HEK293T (cell line): ENCODE measurements around the gene DBNDD2.
A peak's percentile ranks its signal among the peaks of the same experiment; 100 is the strongest.

ENCODE experiments used
- CTCF ChIA-PET: fragments of 350-600 bp; formaldehyde crosslinking; extraction: SDS; loops from one replicate; lab custom pipeline; 2021; ENCODE audit warnings: antibody characterized with exemption, inconsistent platforms; lab: Yijun Ruan, JAX
- POLR2A ChIA-PET: fragments of 350-600 bp; formaldehyde crosslinking; extraction: SDS; loops from one replicate; lab custom pipeline; 2020; ENCODE audit warnings: antibody characterized with exemption, inconsistent platforms; lab: Yijun Ruan, JAX
- DNase-seq: peaks from one replicate; pipeline ENCODE4 v3.0.0; 2012; ENCODE audit warnings: mixed read lengths; ENCODE audit errors: extremely low spot score
- ARNT ChIP-seq: fragments of 450-650 bp; IDR thresholded peaks from 2 replicates; pipeline ENCODE4 v1.6.1; 2017; ENCODE audit warnings: mild to moderate bottlenecking
- BHLHE40 ChIP-seq: fragments of 450-650 bp; IDR thresholded peaks from 2 replicates; pipeline ENCODE4 v1.6.1; 2016; ENCODE audit warnings: mild to moderate bottlenecking, moderate library complexity, borderline replicate concordance
- CTBP1 ChIP-seq: fragments of 450-650 bp; IDR thresholded peaks from 2 replicates; pipeline ENCODE4 v1.6.1; 2016; ENCODE audit warnings: borderline replicate concordance
- ELF4 ChIP-seq: fragments of 450-650 bp; IDR thresholded peaks from 2 replicates; pipeline ENCODE4 v1.6.1; 2017; ENCODE audit warnings: antibody characterized with exemption
- FOXA1 ChIP-seq: fragments of 450-650 bp; IDR thresholded peaks from 2 replicates; pipeline ENCODE4 v1.6.1; 2016; ENCODE audit warnings: mild to moderate bottlenecking
- FOXK2 ChIP-seq: fragments of 450-650 bp; IDR thresholded peaks from 2 replicates; pipeline ENCODE4 v1.6.1; 2016; ENCODE audit warnings: mild to moderate bottlenecking
- FOXM1 ChIP-seq: fragments of 450-650 bp; IDR thresholded peaks from 2 replicates; pipeline ENCODE4 v1.6.1; 2017; ENCODE audit warnings: mild to moderate bottlenecking, borderline replicate concordance
- HDGF ChIP-seq: fragments of 450-650 bp; IDR thresholded peaks from 2 replicates; pipeline ENCODE4 v1.6.1; 2017; ENCODE audit warnings: antibody characterized with exemption, borderline replicate concordance
- L3MBTL2 ChIP-seq: fragments of 450-650 bp; conservative IDR thresholded peaks from 2 replicates; pipeline ENCODE4 v1.6.1; 2016; ENCODE audit warnings: mild to moderate bottlenecking
- LEF1 ChIP-seq: fragments of 450-650 bp; IDR thresholded peaks from 2 replicates; pipeline ENCODE4 v1.6.1; 2017; ENCODE audit warnings: mild to moderate bottlenecking, borderline replicate concordance
- NFRKB ChIP-seq: fragments of 450-650 bp; IDR thresholded peaks from 2 replicates; pipeline ENCODE4 v1.6.1; 2016; ENCODE audit warnings: mild to moderate bottlenecking, moderate library complexity
- PKNOX1 ChIP-seq: fragments of 450-650 bp; IDR thresholded peaks from 2 replicates; pipeline ENCODE4 v1.6.1; 2016
- SP1 ChIP-seq: fragments of 450-650 bp; IDR thresholded peaks from 2 replicates; pipeline ENCODE4 v1.6.1; 2017
- SUZ12 ChIP-seq: fragments of 450-650 bp; IDR thresholded peaks from 2 replicates; pipeline ENCODE4 v1.6.1; 2016; ENCODE audit warnings: mild to moderate bottlenecking
- TARDBP ChIP-seq: fragments of 450-650 bp; IDR thresholded peaks from 2 replicates; pipeline ENCODE4 v1.6.1; 2016
- ZNF384 ChIP-seq: fragments of 450-650 bp; IDR thresholded peaks from 2 replicates; pipeline ENCODE4 v1.6.1; 2016

Gene DBNDD2

GRCh38 chr20:45448270-45448669 lies 40.2 kb downstream of the DBNDD2 start:
- POLR2A ChIA-PET: no interaction called here
- TF ChIP-seq LEF1: no peak
- no peak for TF ChIP-seq FOXA1
- TF ChIP-seq ELF4: no peak
- TF ChIP-seq ZNF384: no peak
- CTCF ChIA-PET: interaction anchor here (2.2 kb wide), 1 partner anchor 11 kb away, joined by 11 read pairs; no protein-coding TSS in a partner anchor

GRCh38 chr20:45449528-45449927 lies 41.4 kb downstream of the DBNDD2 start:
- ChIA-PET CTCF (interaction anchor here (0.5 to 2.2 kb wide), 12 partner anchors 12 to 390 kb away, joined by 3 to 11 read pairs (median 4); no protein-coding TSS in a partner anchor), POLR2A (interaction anchor here (0.9 to 1.7 kb wide), 2 partner anchors 13 to 87 kb away, joined by 3 to 5 read pairs; partner anchors contain the start of gene SYS1)
- no peak for DNase-seq

More at GRCh38 chr20:45448270-45448669, 40.2 kb downstream of the DBNDD2 start:
- no peak for DNase-seq

GRCh38 chr20:45450097-45450818 lies 42.2 kb downstream of the DBNDD2 start:
- CTCF ChIA-PET: interaction anchor here (0.5 to 2.2 kb wide), 13 partner anchors 13 to 389 kb away, joined by 3 to 11 read pairs (median 4); no protein-coding TSS in a partner anchor
- DNase-seq: peak; percentile 52
- POLR2A ChIA-PET: interaction anchor here (0.9 to 1.7 kb wide), 2 partner anchors 14 to 87 kb away, joined by 3 to 5 read pairs; partner anchors contain the start of gene SYS1
- TF ChIP-seq TARDBP (no peak), ZNF384 (no peak), CTBP1 (no peak), FOXA1 (no peak), HDGF (no peak), FOXK2 (no peak), PKNOX1 (no peak), ARNT (no peak), BHLHE40 (no peak), L3MBTL2 (no peak), FOXM1 (no peak), LEF1 (no peak), SUZ12 (no peak), NFRKB (no peak), SP1 (no peak), ELF4 (no peak)

More at GRCh38 chr20:45449528-45449927, 41.4 kb downstream of the DBNDD2 start:
- TF ChIP-seq FOXM1 (no peak), NFRKB (no peak), TARDBP (no peak), ZNF384 (no peak), ARNT (no peak), L3MBTL2 (no peak), PKNOX1 (no peak), FOXA1 (no peak), SP1 (no peak), FOXK2 (no peak), BHLHE40 (no peak), CTBP1 (no peak), HDGF (no peak), SUZ12 (no peak), ELF4 (no peak), LEF1 (no peak)

GRCh38 chr20:45452238-45452637 lies 44.1 kb downstream of the DBNDD2 start:
- no peak for TF ChIP-seq ZNF384
- TF ChIP-seq FOXA1: no peak
- TF ChIP-seq ARNT: no peak
- TF ChIP-seq FOXM1: no peak
- TF ChIP-seq FOXK2: no peak
- TF ChIP-seq TARDBP: no peak
- no peak for TF ChIP-seq NFRKB
- no peak for TF ChIP-seq SP1
- TF ChIP-seq SUZ12: no peak
- no peak for TF ChIP-seq L3MBTL2
- no peak for TF ChIP-seq CTBP1
- TF ChIP-seq HDGF: no peak
- no peak for TF ChIP-seq LEF1
- TF ChIP-seq ELF4: no peak
- ChIA-PET CTCF (interaction anchor here (1.5 kb wide), 1 partner anchor 78 kb away, joined by 6 read pairs; no protein-coding TSS in a partner anchor), POLR2A (no interaction called here)
- no peak for DNase-seq

GRCh38 chr20:45452772-45453691 lies 44.9 kb downstream of the DBNDD2 start:
- CTCF ChIA-PET: interaction anchor here (0.6 to 1.5 kb wide), 5 partner anchors 79 to 318 kb away, joined by 3 to 6 read pairs (median 4); partner anchors contain the start of gene SDC4
- DNase-seq: no peak
- TF ChIP-seq L3MBTL2 (no peak), ELF4 (no peak), SUZ12 (no peak), FOXM1 (no peak), ARNT (no peak), HDGF (no peak), FOXK2 (no peak)
- POLR2A ChIA-PET: no interaction called here
